ENCODE data around the gene PCDHGB6.

GRCh38 chr5:141359790-141360426, 47.9 kb upstream of the PCDHGB6 start, which contains the start of gene PCDHGB2:
- TF ChIP-seq SIN3A (IDR thresholded peaks at IDR 0.05; ENCODE audit: borderline replicate concordance, insufficient read depth, low read depth, low read length) (no peak), POLR2AphosphoS5 (IDR thresholded peaks at IDR 0.05; ENCODE audit: low read depth, low read length) (no peak), REST (IDR thresholded peaks at IDR 0.05; ENCODE audit: insufficient read depth in 1 of 2, low read depth in 2 of 2, low read length in 1 of 2) (no peak)
- TF ChIP-seq, protein P1, sequence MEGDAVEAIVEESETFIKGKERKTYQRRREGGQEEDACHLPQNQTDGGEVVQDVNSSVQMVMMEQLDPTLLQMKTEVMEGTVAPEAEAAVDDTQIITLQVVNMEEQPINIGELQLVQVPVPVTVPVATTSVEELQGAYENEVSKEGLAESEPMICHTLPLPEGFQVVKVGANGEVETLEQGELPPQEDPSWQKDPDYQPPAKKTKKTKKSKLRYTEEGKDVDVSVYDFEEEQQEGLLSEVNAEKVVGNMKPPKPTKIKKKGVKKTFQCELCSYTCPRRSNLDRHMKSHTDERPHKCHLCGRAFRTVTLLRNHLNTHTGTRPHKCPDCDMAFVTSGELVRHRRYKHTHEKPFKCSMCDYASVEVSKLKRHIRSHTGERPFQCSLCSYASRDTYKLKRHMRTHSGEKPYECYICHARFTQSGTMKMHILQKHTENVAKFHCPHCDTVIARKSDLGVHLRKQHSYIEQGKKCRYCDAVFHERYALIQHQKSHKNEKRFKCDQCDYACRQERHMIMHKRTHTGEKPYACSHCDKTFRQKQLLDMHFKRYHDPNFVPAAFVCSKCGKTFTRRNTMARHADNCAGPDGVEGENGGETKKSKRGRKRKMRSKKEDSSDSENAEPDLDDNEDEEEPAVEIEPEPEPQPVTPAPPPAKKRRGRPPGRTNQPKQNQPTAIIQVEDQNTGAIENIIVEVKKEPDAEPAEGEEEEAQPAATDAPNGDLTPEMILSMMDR (IDR thresholded peaks at IDR 0.05): peak; percentile 75

Data from Panc1 (cell line).